ENCODE data around the gene ELMO1.

Gene ELMO1

DNA sequence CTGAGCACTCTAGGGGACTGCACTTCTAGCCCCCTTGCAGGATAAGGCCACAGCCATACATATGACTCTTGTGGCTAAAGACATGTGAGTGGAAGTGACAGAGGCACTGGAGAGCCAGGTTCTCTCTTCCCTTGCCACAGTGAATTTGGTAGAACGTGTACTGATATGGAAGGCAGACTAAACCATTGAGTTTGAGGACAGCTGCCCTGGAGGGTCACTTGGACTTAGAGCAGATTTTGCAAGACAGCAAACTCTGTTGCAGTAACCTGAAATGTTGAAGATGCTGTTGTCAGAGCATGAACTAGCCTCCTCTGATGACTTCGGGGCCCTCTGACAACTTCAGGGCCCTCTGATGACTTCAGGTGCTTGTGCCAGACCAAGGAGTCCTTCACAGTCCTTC is 85.9 kb downstream of the ELMO1 start:
- Mint-ChIP-seq H3K4me3 (peak overlapping the region; percentile 66 to 70), H3K27me3 (no peaks in the 10 kb centered on the region), H3K9me3 (peaks cover 6 to 7% of the 10 kb centered on the region in 2 donors), H3K27ac (peak overlapping the region; percentile 96 to 99), H3K4me1 (peaks cover 82% of the 10 kb centered on the region)
- DNase-seq, result no peak
- ATAC-seq, result no peak

DNA sequence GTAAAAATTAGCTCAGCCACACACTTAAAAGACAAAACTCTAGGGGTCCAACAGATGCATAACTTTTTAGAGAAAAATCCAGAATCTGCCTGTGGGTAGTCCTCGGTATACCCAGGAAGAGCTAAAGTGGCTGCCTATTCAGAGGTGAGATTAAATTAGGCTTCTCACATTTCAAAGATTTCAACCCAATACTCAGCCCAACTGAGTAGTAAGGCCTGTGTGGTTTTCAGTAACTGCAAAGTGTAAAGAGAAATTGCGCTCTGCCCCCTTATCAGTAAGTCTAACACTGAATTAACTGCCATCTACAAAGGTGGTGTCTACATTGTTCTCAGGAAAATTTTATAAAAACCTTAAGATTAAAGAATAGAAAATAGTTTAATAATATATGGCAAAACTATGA is 88.2 kb downstream of the ELMO1 start:
- H3K27ac Mint-ChIP-seq, result peak overlapping the region in 1 of 2 donors; percentile 57
- ATAC-seq (no peak), DNase-seq (no peak)
- H3K9me3 Mint-ChIP-seq, result no peaks in the 10 kb centered on the region
- H3K4me1 Mint-ChIP-seq, result peaks cover 81% of the 10 kb centered on the region
- H3K4me3 Mint-ChIP-seq, result peak overlapping the region in 1 of 2 donors; percentile 1
- no peaks in the 10 kb centered on the region for H3K27me3 Mint-ChIP-seq

DNA sequence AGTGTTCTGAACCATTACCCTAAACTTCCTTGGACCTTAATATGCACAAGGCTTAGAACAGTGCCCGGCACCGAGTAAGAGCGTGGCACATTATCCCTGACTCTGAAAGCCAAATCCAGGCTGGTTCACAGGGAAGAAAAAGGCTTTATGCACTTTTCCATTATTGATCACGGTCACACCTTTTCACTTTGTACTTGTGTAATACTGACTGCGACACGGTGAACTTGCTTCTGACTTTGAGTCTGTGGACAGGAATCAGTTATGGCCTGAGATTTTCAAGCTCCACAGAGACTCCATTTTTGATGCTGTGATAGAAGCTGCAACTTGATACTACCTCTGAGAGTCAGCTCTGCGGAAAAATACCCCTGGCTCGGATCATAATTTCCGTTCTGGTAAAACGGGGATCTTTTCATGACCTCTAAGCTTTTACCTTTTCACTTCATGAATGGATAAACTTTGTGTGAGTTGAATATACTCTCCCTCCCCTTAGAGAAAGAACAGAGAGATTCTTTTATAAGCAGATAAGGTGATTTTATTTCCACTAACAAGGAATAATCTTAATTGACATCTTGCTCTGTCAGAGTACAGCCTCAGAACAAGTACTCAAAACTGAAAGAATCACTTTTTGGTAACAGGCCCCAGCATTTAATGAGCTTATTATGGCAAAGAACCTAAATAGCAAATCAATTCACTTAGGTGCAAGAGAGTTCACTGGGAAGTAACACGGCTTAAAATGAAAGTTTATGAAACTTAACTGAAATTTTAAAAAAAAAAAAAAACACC is 88.8 kb downstream of the ELMO1 start:
- peak; percentile 16 for ATAC-seq
- peak overlapping the region in 1 of 2 donors; percentile 57 for H3K27ac Mint-ChIP-seq
- H3K4me1 Mint-ChIP-seq, result peaks cover 81% of the 10 kb centered on the region
- DNase-seq, result no peak
- H3K27me3 Mint-ChIP-seq, result no peaks in the 10 kb centered on the region
- H3K4me3 Mint-ChIP-seq, result peak overlapping the region in 1 of 2 donors; percentile 1
- no peaks in the 10 kb centered on the region for H3K9me3 Mint-ChIP-seq

DNA sequence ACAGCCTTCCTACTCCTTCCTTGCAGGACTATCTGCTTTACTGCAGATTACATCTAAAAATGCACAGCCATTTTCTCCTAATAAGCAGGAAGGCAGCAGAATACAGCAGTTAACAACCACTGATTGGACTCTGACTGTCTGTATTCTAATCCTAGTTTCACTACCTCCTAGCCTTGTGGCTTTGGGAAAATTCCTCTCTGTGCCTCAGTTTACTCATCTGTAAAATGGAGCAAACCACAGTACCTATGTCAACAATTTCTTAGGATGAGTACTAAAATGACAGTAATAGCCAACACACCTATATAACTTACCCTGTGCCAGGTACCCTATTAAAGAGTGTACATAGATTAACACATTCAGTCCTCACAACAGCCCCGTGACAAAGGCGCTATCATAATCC is 89.5 kb downstream of the ELMO1 start:
- Mint-ChIP-seq H3K4me3 (no peak overlapping the region), H3K27ac (no peak overlapping the region), H3K4me1 (peaks cover 81% of the 10 kb centered on the region), H3K27me3 (no peaks in the 10 kb centered on the region), H3K9me3 (no peaks in the 10 kb centered on the region)
- no peak for DNase-seq
- no peak for ATAC-seq

DNA sequence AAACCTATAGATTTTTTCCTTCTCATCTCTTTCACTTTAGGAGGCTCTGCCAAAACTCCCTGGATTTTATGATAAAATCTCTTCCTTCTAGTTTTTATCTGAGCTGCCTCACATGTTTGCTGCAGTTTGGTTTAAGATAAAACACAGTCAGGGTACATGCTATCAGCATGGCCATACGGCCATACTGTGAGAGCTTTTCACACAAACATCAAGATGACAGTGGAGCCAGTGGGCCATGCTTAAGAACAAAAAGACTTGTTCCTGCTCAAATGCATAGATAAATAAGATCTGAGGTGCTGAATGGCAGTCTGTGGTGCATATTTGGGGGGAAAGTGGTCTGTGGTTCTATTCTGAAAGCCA is 91.0 kb downstream of the ELMO1 start:
- Mint-ChIP-seq H3K4me3 (no peak overlapping the region), H3K9me3 (peaks cover 0 to 3% of the 10 kb centered on the region in 2 donors), H3K27ac (no peak overlapping the region), H3K27me3 (no peaks in the 10 kb centered on the region), H3K4me1 (peaks cover 77% of the 10 kb centered on the region)
- DNase-seq, result no peak
- ATAC-seq, result no peak

DNA sequence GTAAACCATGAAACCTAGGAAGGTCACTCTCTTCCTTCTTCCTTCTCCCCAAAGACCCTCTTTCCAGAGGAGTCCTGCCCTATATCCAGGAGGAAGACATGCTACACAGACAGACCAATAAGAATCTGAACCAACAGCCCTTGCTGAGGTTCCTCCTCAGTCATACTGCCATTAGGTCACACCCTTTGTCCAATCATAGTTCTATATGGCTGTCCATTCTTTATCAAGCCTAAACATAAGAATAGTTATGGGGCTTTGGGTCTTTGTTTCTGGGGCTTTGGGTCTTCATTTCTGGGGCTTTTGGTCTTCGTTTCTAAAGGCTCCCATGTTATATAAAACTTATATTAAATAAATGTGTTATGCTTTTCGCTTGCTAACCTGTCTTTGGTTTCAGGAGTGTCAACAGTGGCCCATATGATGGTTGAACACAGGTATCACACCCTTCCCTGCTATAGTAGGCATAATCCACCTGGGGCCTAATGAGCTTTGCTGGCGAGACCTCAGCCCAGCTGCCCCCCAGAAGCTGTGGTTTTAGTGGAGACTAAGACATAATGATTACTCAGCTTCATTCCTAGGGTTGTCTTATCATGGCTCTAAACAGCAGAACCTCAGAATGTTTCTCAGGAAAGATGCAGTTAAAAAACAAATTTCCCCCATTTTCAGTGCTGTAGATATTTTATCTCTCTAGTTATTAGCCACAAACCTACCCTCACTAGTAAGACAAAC is 91.6 kb downstream of the ELMO1 start:
- Mint-ChIP-seq H3K27me3 (no peaks in the 10 kb centered on the region), H3K27ac (no peak overlapping the region), H3K9me3 (peaks cover 0 to 3% of the 10 kb centered on the region in 2 donors), H3K4me3 (peak overlapping the region in 1 of 2 donors; percentile 5), H3K4me1 (peaks cover 77% of the 10 kb centered on the region)
- ATAC-seq (no peak), DNase-seq (no peak)

DNA sequence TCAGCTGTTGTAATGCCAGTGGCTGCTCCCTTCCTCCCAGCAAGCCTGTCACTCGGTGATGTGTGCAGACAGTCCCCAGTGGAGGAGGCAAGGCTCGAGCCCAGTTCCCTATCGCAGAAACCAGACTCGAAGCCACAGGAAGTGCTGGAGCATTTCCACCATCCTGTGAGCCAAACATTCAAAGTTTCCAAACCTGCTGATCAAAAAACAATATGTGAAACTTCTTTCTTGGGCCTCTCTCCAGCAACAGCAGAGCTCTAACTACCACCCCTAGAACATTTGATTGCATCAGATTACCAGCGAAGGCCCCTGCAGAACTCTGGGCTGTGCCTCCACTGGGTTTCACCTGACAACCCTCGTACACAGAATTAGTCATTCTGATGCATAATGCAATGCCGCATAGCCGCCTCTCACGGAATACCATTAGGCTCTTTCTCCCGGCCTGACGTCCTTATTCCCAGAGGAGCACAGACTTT is 94.0 kb downstream of the ELMO1 start:
- Mint-ChIP-seq H3K27me3 (no peaks in the 10 kb centered on the region), H3K4me3 (peak overlapping the region; percentile 93 to 96), H3K4me1 (peaks cover 87% of the 10 kb centered on the region), H3K27ac (peak overlapping the region; percentile 99), H3K9me3 (peaks cover 0 to 3% of the 10 kb centered on the region in 2 donors)
- DNase-seq (peak; percentile 58 to 81), ATAC-seq (peak; percentile 80)

DNA sequence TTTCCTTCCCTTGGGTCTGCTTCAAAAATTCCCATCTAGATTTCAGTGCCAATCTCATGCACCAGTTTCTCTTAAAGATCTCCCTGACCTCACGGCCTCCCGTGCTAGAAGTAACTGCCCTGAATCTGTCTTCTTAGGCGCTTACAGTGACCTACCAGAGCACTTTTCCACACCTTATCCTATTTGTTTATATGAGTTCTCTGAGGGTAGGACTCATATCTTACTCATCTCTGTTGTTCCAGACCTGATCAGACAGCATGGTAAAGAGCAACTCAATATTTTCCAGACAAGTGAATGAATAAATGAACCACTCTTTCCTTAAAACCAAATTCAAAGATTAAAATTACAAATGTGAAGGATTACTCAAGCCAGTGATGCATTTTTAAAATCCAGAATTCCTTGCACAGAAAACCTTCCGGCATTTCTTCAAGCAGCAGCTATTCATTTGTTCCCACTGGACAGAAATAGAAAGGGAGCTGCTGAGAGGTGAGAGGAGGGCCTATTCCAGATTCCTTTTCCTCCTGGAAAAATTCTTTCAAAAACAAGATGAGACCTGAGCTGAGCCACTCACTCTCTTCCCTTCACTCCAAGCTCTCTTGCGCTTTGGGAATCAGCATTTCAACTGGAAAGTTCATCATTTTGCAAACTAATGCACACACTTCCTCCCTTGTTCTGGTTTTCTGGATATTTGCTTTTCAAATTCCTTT is 94.6 kb downstream of the ELMO1 start:
- H3K27me3 Mint-ChIP-seq, result no peaks in the 10 kb centered on the region
- H3K27ac Mint-ChIP-seq, result peak overlapping the region; percentile 99
- H3K9me3 Mint-ChIP-seq, result peaks cover 0 to 3% of the 10 kb centered on the region in 2 donors
- H3K4me3 Mint-ChIP-seq, result peak overlapping the region; percentile 93 to 96
- peaks cover 91% of the 10 kb centered on the region for H3K4me1 Mint-ChIP-seq
- peak; percentile 19 for ATAC-seq
- no peak for DNase-seq

DNA sequence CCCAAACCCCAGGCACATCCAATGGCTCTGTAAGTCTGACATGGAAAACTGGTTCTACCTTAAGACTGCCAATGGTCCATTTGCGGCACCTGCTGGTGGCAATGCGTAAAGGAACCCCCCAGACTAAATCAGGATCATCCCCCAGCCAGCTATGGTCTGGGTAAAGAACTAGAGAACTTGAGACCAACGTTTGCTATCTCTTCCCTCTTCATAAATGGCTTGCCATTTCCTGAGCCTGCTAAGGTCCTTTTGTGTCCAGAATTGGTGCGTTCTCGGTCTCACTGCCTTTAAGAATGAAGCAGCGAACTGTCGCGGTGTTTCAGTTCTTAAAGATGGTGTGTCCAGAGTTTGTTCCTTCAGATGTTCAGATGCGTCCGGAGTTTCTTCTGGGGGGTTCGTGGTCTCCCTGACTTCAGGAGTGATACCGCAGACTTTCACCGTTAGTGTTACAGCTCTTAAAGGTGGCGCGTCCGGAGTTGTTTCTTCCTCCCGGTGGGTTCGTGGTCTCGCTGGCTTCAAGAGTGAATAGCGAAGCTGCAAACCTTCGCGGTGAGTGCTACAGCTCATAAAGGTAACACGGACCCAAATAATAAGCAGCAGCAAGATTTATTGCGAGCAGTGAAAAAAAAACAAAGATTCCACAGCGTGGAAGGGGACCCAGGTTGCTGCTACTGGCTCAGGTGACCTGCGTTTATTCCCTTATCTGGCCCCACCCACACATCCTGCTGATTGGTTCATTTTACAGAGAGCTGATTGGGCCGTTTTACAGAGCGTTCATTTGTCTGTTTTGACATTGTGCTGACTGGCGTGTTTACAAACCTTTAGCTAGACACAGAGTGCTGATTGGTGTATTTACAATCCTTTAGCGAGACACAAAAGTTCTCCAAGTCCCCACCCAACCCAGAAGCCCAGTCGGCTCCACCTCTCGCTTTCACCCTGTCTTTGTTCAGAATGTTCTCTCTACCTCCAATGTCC is 95.4 kb downstream of the ELMO1 start:
- Mint-ChIP-seq H3K4me3 (peak overlapping the region; percentile 93 to 96), H3K4me1 (peaks cover 89% of the 10 kb centered on the region), H3K27ac (peak overlapping the region; percentile 99), H3K9me3 (peaks cover 0 to 3% of the 10 kb centered on the region in 2 donors), H3K27me3 (no peaks in the 10 kb centered on the region)
- ATAC-seq (peak; percentile 87), DNase-seq (peak; percentile 77 to 84)

DNA sequence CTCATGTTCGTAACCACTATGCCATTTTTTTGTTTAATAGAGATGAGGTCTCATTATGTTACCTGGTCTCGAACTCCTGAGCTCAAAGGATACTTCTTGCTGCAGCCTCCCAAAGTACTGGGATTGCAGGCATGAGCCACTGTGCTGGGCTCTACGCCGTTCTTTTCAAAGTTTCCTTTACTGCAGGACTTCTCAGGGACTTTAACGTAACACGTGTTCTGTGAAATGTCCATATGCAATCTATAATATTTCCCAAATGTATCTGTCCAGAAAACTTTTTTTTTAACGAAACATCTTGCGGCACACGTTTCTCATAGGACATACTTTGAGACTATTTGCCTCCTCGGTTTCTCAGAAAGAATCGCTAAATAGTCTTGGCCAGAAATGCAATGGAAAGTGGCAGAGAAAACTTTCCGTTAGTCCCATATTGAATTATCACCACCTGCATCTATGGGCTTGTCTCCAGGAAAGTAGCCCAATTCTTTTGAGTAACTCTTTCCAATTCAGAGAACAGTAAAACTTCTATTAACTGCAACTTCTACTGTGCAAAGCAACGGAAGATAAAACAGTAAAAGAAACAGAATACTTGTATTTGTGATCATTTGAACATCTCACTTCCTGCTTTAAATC is 96.3 kb downstream of the ELMO1 start:
- Mint-ChIP-seq H3K9me3 (peaks cover 0 to 3% of the 10 kb centered on the region in 2 donors), H3K27ac (peak overlapping the region in 1 of 2 donors; percentile 87), H3K27me3 (no peaks in the 10 kb centered on the region), H3K4me3 (peak overlapping the region; percentile 93 to 96), H3K4me1 (peaks cover 87% of the 10 kb centered on the region)
- DNase-seq (no peak), ATAC-seq (no peak)

DNA sequence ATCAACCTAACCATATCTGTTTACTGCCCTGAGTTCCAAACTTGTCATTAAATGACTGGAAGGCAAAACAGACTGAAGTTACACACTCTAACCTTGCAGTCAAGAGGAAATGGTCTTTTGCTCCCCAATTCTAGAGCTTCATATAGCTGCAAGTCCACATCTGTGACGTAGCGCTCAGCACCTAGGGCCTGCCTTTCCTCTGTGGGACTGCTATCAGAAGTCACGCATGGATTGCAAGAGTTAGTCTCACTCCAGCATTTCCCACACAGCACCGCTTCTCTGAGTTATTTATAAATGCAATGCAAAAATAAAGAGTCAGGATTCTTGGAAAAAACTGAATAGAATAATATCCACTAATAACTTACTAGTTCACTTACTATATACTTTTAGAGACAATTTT is 96.9 kb downstream of the ELMO1 start:
- ATAC-seq (no peak), DNase-seq (no peak)
- H3K9me3 Mint-ChIP-seq, result peaks cover 0 to 3% of the 10 kb centered on the region in 2 donors
- H3K27ac Mint-ChIP-seq, result no peak overlapping the region
- no peaks in the 10 kb centered on the region for H3K27me3 Mint-ChIP-seq
- H3K4me3 Mint-ChIP-seq, result peak overlapping the region; percentile 57 to 93
- peaks cover 87% of the 10 kb centered on the region for H3K4me1 Mint-ChIP-seq

DNA sequence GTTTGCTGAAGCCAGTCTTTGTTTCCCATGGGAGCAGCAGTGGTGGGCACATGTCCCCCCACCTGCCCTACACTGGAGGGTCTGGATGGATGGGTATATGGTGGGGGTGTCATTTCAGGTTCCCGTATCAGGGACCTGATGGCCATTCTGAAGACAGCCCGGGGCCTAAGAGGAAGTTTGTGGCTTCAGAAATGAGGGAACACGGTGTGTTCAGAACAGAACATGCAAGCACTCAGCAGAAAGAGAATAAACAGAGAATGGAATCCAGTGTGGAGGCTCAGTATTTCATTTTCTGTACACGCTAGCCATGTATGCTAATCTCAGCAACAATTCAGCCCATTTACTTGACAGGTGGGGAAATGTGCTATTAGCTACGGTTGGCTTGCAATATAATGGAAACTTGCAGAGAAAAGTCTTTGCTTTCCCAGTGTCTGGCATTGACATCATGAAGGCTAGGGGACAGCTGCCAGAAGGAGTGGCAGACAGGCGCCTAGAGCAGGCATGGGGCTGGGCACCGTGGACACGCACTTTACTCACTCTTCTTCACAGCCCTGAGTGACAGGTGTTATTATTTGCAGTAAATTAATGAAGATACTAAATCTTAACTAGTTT is 98.6 kb downstream of the ELMO1 start:
- DNase-seq (no peak), ATAC-seq (no peak)
- Mint-ChIP-seq H3K4me3 (peak overlapping the region; percentile 9 to 41), H3K27ac (no peak overlapping the region), H3K9me3 (peaks cover 0 to 3% of the 10 kb centered on the region in 2 donors), H3K27me3 (no peaks in the 10 kb centered on the region), H3K4me1 (peaks cover 85% of the 10 kb centered on the region)

DNA sequence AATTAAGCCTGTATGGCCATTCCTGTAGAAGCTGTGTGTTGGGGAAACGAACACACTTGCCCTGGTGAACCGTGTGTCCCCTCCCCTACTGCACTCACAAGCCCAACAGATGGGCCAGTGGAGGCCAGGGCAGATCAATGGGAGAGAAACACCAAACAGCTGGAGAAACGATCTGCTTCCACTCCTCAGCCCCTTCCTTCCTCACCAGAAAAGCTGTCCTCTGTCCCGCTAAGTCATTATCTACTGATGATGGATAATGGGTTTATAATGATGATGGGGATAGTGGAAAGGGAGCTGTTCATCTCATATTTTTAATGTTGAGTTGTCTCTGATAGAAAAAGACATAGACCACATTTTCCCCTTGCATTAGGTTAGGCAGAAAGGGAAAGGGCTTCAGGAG is 99.7 kb downstream of the ELMO1 start:
- Mint-ChIP-seq H3K4me1 (peaks cover 84% of the 10 kb centered on the region), H3K4me3 (no peak overlapping the region), H3K9me3 (peaks cover 0 to 3% of the 10 kb centered on the region in 2 donors), H3K27me3 (no peaks in the 10 kb centered on the region), H3K27ac (no peak overlapping the region)
- ATAC-seq (no peak), DNase-seq (no peak)

DNA sequence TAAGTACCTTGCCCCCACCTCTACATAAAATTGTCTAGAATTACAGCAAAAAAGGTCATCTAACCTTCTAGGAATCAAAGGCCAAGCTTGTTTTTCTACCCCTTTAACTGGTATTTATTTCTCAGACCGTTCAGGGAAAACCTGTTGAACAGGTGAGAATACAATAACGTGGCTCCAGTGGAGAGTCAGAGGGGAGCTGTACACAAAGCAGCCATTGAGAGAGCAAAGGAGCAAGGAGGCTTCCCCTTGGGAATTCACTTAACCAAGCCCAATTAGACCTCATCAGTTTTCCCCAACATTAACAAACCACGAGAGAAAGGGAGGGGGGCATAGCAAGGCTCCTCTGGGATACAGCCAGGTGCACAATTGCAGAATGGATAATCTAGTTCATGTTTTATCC is 101.9 kb downstream of the ELMO1 start:
- DNase-seq, result no peak
- Mint-ChIP-seq H3K27me3 (no peaks in the 10 kb centered on the region), H3K4me1 (peaks cover 84% of the 10 kb centered on the region), H3K27ac (no peak overlapping the region), H3K9me3 (no peaks in the 10 kb centered on the region), H3K4me3 (no peak overlapping the region)
- ATAC-seq, result no peak

Data from stimulated activated naive CD8-positive, alpha-beta T cell treated with anti-CD3 and anti-CD28 coated beads, Interleukin-15, amount 100 ng/mL, for 72 hours (primary cell).